Brain microvascular endothelial cell (primary cell): Measurements from ENCODE around the gene GRAMD2B.
"Not testable (repeated sequence)": the region's sequence is repeated elsewhere in the genome, so short reads cannot be mapped to it uniquely, and the experiment has no call there.

Experiments used
- DNase-seq: peaks from one replicate; pipeline ENCODE4 v3.0.0-alpha.2; 2020
- H3K27ac ChIP-seq: fragments of 250-450 bp; sonication (Bioruptor Pico); 2 replicates; pipeline ENCODE4 v1.5.1; 2020; ENCODE audit warnings: mild to moderate bottlenecking, moderate library complexity
- H3K27me3 ChIP-seq: fragments of 250-450 bp; sonication (Bioruptor Pico); replicated peaks from 2 replicates; pipeline ENCODE4 v1.5.1; 2020; ENCODE audit warnings: mild to moderate bottlenecking
- H3K36me3 ChIP-seq: fragments of 250-450 bp; sonication (Bioruptor Pico); replicated peaks from 2 replicates; pipeline ENCODE4 v1.5.1; 2020; ENCODE audit warnings: mild to moderate bottlenecking
- H3K4me3 ChIP-seq: 2 replicates; pipeline ENCODE4 v1.5.1; 2011; ENCODE audit warnings: low read depth, mild to moderate bottlenecking, control low read depth, low read length, moderate library complexity
- CTCF ChIP-seq: IDR thresholded peaks from 2 replicates; pipeline ENCODE4 v1.5.1; 2011; ENCODE audit warnings: low read depth, mild to moderate bottlenecking, moderate library complexity, low read length, control low read depth, inconsistent platforms; ENCODE audit errors: missing control alignments
- in situ Hi-C: cut with HindIII; loops from 2 replicates; pipeline ENCODE4 v1.10.0; 2017; ENCODE audit warnings: low sequenced_read_pairs, low pct_ligation_motif_present

GRAMD2B gene

GRCh38 chr5:126422994-126423788 lies at the start of gene GRAMD2B:
Gene GRAMD2B, plus strand, starts transcription at chr5:126423409. Its CDS starts 198 bp downstream, at chr5:126423607.
- peak; percentile 85 for DNase-seq
- no peak for TF ChIP-seq CTCF
- Histone ChIP-seq H3K36me3 (no peaks in the 10 kb centered on the region), H3K27ac (peak within 1 kb of the TSS; percentile 67), H3K4me3 (peak within 1 kb of the TSS; percentile 89), H3K27me3 (no peaks in the 10 kb centered on the region)
- in situ Hi-C loops, result no loop called here

- in situ Hi-C loops, result no loop called here
- Histone ChIP-seq H3K4me3 (no peak overlapping the region), H3K27me3 (no peaks in the 10 kb centered on the region), H3K36me3 (no peaks in the 10 kb centered on the region), H3K27ac (peak overlapping the region; percentile 41)
- no peak for TF ChIP-seq CTCF
- DNase-seq, result no peak
Observed at GRCh38 chr5:126374109-126374416, 49.1 kb upstream of the GRAMD2B start.

GRCh38 chr5:126376443-126376842 lies 46.8 kb upstream of the GRAMD2B start:
- in situ Hi-C loops, result no loop called here
- no peaks in the 10 kb centered on the region for H3K27me3 ChIP-seq
- H3K27ac ChIP-seq, result no peak overlapping the region
- DNase-seq, result no peak
- H3K36me3 ChIP-seq, result no peaks in the 10 kb centered on the region
- TF ChIP-seq CTCF, result no peak
- H3K4me3 ChIP-seq, result no peak overlapping the region

- in situ Hi-C loops, result no loop called here
- no peak overlapping the region for H3K27ac ChIP-seq
- TF ChIP-seq CTCF, result no peak
- no peaks in the 10 kb centered on the region for H3K27me3 ChIP-seq
- no peaks in the 10 kb centered on the region for H3K36me3 ChIP-seq
- H3K4me3 ChIP-seq, result no peak overlapping the region
- no peak for DNase-seq
Observed at GRCh38 chr5:126377424-126377823, 45.8 kb upstream of the GRAMD2B start.

- H3K27me3 ChIP-seq, H3K4me3 ChIP-seq, DNase-seq, H3K27ac ChIP-seq, in situ Hi-C loops, H3K36me3 ChIP-seq: not testable (repeated sequence)
Observed at GRCh38 chr5:126380316-126380715, 42.9 kb upstream of the GRAMD2B start.

GRCh38 chr5:126383246-126383645 lies 40.0 kb upstream of the GRAMD2B start:
- Histone ChIP-seq H3K27me3 (no peaks in the 10 kb centered on the region), H3K36me3 (no peaks in the 10 kb centered on the region), H3K27ac (peak overlapping the region; percentile 9), H3K4me3 (no peak overlapping the region)
- no peak for TF ChIP-seq CTCF
- no peak for DNase-seq
- in situ Hi-C loops, result no loop called here
